Kidney glomerular epithelial cell (primary cell): Measurements from ENCODE around the gene CCSER2.
"Not testable (repeated sequence)": the region's sequence is repeated elsewhere in the genome, so short reads cannot be mapped to it uniquely, and the experiment has no call there.

Experiments used
- DNase-seq: peaks from one replicate; lab custom pipeline; 2025; lab: John Stamatoyannopoulos, UW

CCSER2 gene

GRCh38 chr10:84523526-84523925, 195.1 kb downstream of the CCSER2 start:
- DNase-seq = peak; percentile 27

GRCh38 chr10:84524435-84524834, 196.0 kb downstream of the CCSER2 start:
- DNase-seq = no peak

- no peak for DNase-seq
Observed at GRCh38 chr10:84525120-84525806, 196.9 kb downstream of the CCSER2 start.

- not testable (repeated sequence) for DNase-seq
Observed at GRCh38 chr10:84525807-84526182, 197.4 kb downstream of the CCSER2 start.

- DNase-seq = not testable (repeated sequence)
Observed at GRCh38 chr10:84527386-84527785, 199.0 kb downstream of the CCSER2 start.

- not testable (repeated sequence) for DNase-seq
Observed at GRCh38 chr10:84528526-84528925, 200.1 kb downstream of the CCSER2 start.

- no peak for DNase-seq
Observed at GRCh38 chr10:84530724-84531325, 202.4 kb downstream of the CCSER2 start.

- peak; percentile 22 for DNase-seq
Observed at GRCh38 chr10:84531396-84531795, 203.0 kb downstream of the CCSER2 start.

- no peak for DNase-seq
Observed at GRCh38 chr10:84534168-84534567, 205.8 kb downstream of the CCSER2 start.

- DNase-seq = peak; percentile 73
Observed at GRCh38 chr10:84537447-84537931, 209.1 kb downstream of the CCSER2 start.

GRCh38 chr10:84538036-84538435, 209.6 kb downstream of the CCSER2 start:
- DNase-seq = no peak

DNA sequence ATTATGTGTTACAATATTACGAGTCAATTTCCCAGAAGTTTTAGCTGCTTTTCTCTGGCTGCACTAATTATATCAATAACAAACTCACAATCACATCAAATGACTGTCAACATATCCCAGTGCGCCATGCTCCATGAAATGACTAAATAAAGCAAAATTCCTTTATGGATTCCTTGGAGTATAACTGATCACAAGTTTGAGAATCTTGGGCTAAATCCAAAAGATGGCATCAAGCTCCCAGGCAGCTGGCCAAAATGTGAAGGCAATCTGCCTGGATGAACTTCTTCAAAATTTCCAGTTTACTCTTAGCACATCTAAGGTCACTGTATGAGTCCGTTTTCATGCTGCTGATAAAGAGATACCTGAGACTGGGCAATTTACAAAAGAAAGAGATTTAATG, 210.8 kb downstream of the CCSER2 start:
- no peak for DNase-seq

- DNase-seq = peak; percentile 70
Observed at GRCh38 chr10:84540022-84540616, 211.7 kb downstream of the CCSER2 start.

DNA sequence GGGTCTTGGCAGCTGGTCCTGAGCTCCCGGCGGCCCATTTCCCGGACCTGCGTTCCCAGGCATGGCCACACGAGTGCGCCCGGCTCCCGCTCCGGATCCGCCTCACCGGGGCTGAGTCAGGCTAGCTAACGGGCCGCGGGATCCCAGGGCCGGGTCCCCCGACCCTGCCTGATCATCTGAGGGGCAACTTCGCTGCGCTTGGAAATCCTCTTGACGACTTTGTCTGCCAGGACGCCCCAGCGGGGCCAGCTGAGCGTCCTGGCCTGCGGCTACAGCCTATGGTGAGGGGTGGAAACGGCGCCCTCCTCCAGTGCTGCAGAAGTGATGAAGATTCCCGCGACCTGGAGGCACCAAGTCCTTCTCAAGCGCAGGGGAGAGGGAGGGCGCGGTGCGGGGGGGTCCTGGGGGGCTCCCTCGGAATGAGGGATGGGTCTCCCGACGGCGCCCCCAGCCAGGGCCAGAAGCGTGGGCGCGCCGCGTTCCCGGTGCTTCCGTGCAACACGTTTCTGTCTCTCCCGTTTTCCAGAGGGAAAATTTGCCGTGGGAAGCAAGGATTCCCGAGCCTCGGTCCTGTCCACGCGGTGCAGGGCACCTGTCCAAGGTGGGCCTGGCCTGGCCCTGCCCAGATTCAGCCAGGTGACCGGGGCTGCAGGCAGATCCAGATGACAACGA, 212.4 kb downstream of the CCSER2 start:
- DNase-seq = peak; percentile 40

DNA sequence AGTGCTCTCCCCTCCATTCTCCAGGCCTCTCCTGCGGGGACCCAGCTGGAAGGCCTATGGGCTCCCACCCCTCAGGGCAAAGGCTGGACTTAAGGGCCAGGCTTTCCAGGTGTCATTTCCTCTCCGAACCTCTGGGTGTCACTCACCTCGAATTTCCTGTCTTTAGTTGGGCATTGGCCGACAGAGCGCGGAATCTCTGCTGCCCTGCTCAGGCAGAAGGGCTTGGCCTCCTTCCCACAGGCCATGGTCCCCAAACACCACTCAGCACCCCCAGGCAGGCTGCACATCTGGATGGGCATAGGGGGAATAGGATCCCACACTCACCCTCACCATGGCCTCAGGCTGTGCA, 212.9 kb downstream of the CCSER2 start:
- no peak for DNase-seq

DNA sequence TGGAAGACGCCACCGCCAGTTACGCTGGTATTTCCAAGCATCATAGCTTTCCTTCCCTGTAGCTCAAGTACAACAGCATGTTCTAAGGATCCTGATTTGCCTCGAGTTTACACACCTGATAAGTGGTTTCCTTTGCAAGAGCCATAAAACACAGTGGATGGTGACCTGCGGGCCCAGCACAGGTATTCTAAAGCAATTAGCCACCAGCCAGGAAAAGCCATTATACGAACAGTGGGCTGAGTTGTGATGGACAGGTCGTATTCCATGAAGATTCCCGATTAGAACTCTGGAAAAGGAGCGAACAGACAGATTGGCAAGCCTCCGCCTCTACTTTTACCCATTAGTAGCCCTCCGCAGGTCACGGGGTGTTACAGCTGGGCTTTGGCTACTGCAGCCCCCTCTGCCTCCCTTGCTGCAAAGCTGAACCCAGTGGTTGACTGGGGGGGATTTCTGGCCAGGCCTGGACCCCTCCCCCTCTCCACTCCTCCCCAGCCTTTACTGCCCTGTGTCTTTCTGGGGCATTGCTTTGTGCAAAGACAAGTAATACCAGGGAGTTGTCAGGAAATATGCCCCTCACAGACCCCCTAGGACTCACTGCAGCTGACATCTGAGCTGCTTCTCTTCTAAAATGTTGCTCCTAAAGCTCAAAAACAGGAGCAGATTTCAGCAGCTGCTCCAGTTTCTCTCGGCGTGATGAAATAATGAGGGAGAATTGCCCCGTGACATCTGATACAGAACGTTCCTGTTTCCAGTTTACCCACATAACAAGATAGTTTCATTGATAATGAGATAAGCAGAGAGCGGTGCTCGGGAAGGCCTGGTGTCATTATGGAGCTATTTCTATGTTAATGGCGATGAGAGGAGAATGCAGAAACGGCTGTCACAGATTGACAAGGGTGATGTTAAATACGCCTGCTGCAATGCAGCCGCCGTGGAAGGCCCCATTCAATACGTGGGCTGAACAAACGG, 214.4 kb downstream of the CCSER2 start:
- DNase-seq = no peak

DNA sequence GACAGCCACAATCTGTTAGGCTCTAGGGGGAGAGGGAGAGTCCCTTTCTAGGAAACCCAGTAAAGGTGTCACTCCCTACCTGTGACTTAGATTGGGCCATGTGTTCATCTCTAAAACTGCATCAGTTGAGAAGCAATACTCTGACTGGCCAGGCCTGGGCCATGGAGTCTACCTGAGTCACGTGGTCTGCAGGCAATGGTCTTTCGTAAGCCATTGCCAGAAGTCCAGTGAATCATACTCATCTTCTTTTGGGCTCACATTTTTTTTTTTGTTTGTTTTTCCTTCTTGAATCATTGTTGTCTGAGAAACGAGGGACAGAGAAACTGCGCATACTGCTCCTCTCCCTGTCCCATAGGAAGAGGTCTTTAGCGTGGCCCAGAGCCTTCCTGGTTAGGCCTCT, 215.6 kb downstream of the CCSER2 start:
- no peak for DNase-seq

GRCh38 chr10:84545651-84546050, 217.3 kb downstream of the CCSER2 start:
- no peak for DNase-seq

- DNase-seq = no peak
Observed at GRCh38 chr10:84546609-84547008, 218.2 kb downstream of the CCSER2 start.

DNA sequence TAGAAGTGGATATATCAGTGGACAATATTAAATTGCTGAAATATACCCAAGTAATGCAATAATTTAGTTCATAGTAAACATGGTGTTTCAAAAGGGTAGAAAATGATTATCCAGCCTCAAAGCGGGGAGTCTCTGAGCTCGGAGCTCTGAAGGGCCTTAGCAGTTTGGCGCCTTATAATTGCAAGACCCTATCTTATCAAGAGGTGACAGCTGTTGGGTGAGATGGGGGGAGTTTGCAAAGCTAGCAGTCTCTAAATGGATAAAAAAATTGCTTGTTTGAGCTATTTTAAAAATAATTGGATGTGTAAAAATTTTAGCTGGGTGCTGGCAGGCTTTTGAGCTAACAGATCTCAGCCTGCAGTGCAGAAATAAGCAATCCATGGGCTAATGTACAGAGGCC, 219.2 kb downstream of the CCSER2 start:
- DNase-seq = no peak

DNA sequence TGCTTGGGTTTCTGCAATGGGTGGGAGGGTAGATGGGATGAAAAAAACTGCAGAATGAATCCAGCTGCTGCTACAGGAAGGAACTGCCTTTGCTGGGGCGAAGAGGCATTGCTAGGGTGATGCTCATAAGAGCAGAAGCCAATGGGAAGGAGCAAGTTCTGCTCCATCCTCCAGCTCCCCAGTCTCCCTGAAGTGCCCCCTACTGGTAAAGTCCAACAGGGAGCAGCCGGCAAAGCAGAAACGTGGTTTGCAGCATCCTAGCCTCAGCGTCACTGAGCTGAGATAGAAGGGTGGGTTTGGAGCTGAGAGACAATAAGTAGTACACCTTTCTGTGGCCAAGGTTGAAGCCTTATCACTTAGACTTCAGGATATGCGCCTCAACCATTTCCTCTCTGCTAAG, 220.5 kb downstream of the CCSER2 start:
- DNase-seq = no peak
